Tibial artery (tissue), 4 donors: ENCODE measurements around the gene SLC34A3.
A peak's percentile ranks its signal among the peaks of the same experiment; 100 is the strongest.

ENCODE experiments used
- DNase-seq, 2 donors: peaks; one replicate each; pipeline ENCODE4 v3.0.0-alpha.2; 2019
- H3K27ac ChIP-seq, 2 donors: fragments of 200-600 bp; sonication (generic) in 1 of 2; 1 replicate in 1 of 2; 2 replicates in 1 of 2; pipeline ENCODE4 v1.5.1; 2018 to 2019; ENCODE audit warnings: mild to moderate bottlenecking in 1 of 2
- H3K27me3 ChIP-seq, 2 donors: fragments of 200-600 bp; sonication (generic) in 1 of 2; one replicate each; pipeline versions ENCODE4 v1.5.1 to v1.6.0; 2016 to 2019
- H3K36me3 ChIP-seq, 3 donors: fragments of 200-600 bp; sonication (generic) in 2 of 3; one replicate each; pipeline ENCODE4 v1.5.1; 2016 to 2019; ENCODE audit warnings: mild to moderate bottlenecking in 2 of 3
- H3K4me1 ChIP-seq, 4 donors: fragments of 200-600 bp; sonication (generic) in 2 of 4; 1 replicate in 3 of 4; 2 replicates in 1 of 4; pipeline ENCODE4 v1.5.1; 2016 to 2019
- H3K4me3 ChIP-seq, 2 donors: fragments of 200-600 bp; sonication (generic) in 1 of 2; 1 replicate in 1 of 2; 2 replicates in 1 of 2; pipeline ENCODE4 v1.5.1; 2018 to 2019; ENCODE audit warnings: mild to moderate bottlenecking in 2 of 2
- H3K9me3 ChIP-seq, 3 donors: fragments of 200-600 bp; sonication (generic) in 1 of 3; one replicate each; pipeline ENCODE4 v1.5.1; 2016 to 2019
- CTCF ChIP-seq, 2 experiments: fragments of 200-600 bp in 1 of 2; fragments of 450-650 bp in 1 of 2; IDR thresholded peaks; one replicate each; pipeline ENCODE4 v1.5.1; 2017 to 2019; ENCODE audit warnings: antibody characterized with exemption in 2 of 2, mild to moderate bottlenecking in 1 of 2, moderate library complexity in 1 of 2
- intact Hi-C: fragments of 100-400 bp; cut with DNase I; formaldehyde crosslinking; loops from one replicate; pipeline ENCODE4 v1.15.0; 2023; ENCODE audit warnings: low total_unique reads

SLC34A3 gene

GRCh38 chr9:137185921-137186320 lies 44.8 kb upstream of the SLC34A3 start:
- Histone ChIP-seq H3K27ac (no peak overlapping the region), H3K4me3 (no peak overlapping the region), H3K36me3 (peaks cover 54 to 72% (median 67%) of the 10 kb centered on the region in 3 donors), H3K4me1 (peaks cover 16 to 51% (median 40%) of the 10 kb centered on the region in 4 donors), H3K9me3 (no peaks in the 10 kb centered on the region), H3K27me3 (no peaks in the 10 kb centered on the region)
- TF ChIP-seq CTCF (IDR thresholded peaks at IDR 0.05), result no peak
- no peak for DNase-seq
- intact Hi-C loops, result loop anchor here (5.0 kb wide), 1 partner anchor 36 kb away; the partner anchor contains the start of gene RNF208

GRCh38 chr9:137186385-137186784 lies 44.3 kb upstream of the SLC34A3 start:
- intact Hi-C loops, result loop anchor here (5.0 kb wide), 1 partner anchor 36 kb away; the partner anchor contains the start of gene RNF208
- no peak overlapping the region for H3K27ac ChIP-seq
- no peak for TF ChIP-seq CTCF (IDR thresholded peaks at IDR 0.05)
- H3K36me3 ChIP-seq, result peaks cover 50 to 72% (median 67%) of the 10 kb centered on the region in 3 donors
- no peaks in the 10 kb centered on the region for H3K27me3 ChIP-seq
- H3K9me3 ChIP-seq, result no peaks in the 10 kb centered on the region
- no peak for DNase-seq
- H3K4me1 ChIP-seq, result peaks cover 16 to 51% (median 40%) of the 10 kb centered on the region in 4 donors
- peak overlapping the region in 1 of 2 donors; percentile 91 for H3K4me3 ChIP-seq

- Histone ChIP-seq H3K4me1 (peaks cover 16 to 51% (median 40%) of the 10 kb centered on the region in 4 donors), H3K27ac (no peak overlapping the region), H3K4me3 (peak overlapping the region; percentile 86 to 91), H3K36me3 (peaks cover 42 to 72% (median 62%) of the 10 kb centered on the region in 3 donors), H3K27me3 (no peaks in the 10 kb centered on the region), H3K9me3 (no peaks in the 10 kb centered on the region)
- intact Hi-C loops, result loop anchor here (5.0 kb wide), 1 partner anchor 35 kb away; the partner anchor contains the start of gene RNF208
- DNase-seq, result no peak
- no peak for TF ChIP-seq CTCF (IDR thresholded peaks at IDR 0.05)
Observed at GRCh38 chr9:137187386-137187785, 43.3 kb upstream of the SLC34A3 start.

GRCh38 chr9:137188086-137188489 lies 42.6 kb upstream of the SLC34A3 start:
- Histone ChIP-seq H3K9me3 (no peaks in the 10 kb centered on the region), H3K36me3 (peaks cover 35 to 67% (median 55%) of the 10 kb centered on the region in 3 donors)
- intact Hi-C loops, result loop anchor here (5.0 kb wide), 1 partner anchor 34 kb away; the partner anchor contains the start of gene RNF208

GRCh38 chr9:137188490-137189296 lies 42.0 kb upstream of the SLC34A3 start, which contains the start of the genes ANAPC2 and SSNA1:
Gene ANAPC2 (minus strand): TSS chr9:137188560. CDS start chr9:137188532, 28 bp downstream.
Gene SSNA1 (plus strand): TSS chr9:137188676. CDS start chr9:137188727, 51 bp downstream.
- TF ChIP-seq CTCF (IDR thresholded peaks at IDR 0.05), result peak; percentile 13 to 16
- Histone ChIP-seq H3K9me3 (no peaks in the 10 kb centered on the region), H3K27ac (peak within 1 kb of the TSS; percentile 84 to 90), H3K4me1 (peaks cover 16 to 52% (median 40%) of the 10 kb centered on the region in 4 donors), H3K27me3 (no peaks in the 10 kb centered on the region), H3K36me3 (peaks cover 29 to 61% (median 49%) of the 10 kb centered on the region in 3 donors), H3K4me3 (peak within 1 kb of the TSS; percentile 86 to 91)
- DNase-seq, result peak; percentile 88 to 94
- intact Hi-C loops, result loop anchor here (5.0 kb wide), 1 partner anchor 34 kb away; the partner anchor contains the start of gene RNF208

More at GRCh38 chr9:137188086-137188489, 42.6 kb upstream of the SLC34A3 start:
- Histone ChIP-seq H3K4me3 (peak overlapping the region; percentile 86 to 91), H3K4me1 (peaks cover 16 to 51% (median 40%) of the 10 kb centered on the region in 4 donors), H3K27me3 (no peaks in the 10 kb centered on the region), H3K27ac (peak overlapping the region; percentile 84 to 90)
- no peak for DNase-seq
- no peak for TF ChIP-seq CTCF (IDR thresholded peaks at IDR 0.05)
